Measurements from ENCODE around the gene SCFD2.

SCFD2 gene

GRCh38 chr4:53326535-53326934 is 39.3 kb downstream of the SCFD2 start:
- DNase-seq (ENCODE audit: low spot score): no peak

GRCh38 chr4:53322696-53323095 is 43.2 kb downstream of the SCFD2 start:
- no peak for TF ChIP-seq CTCF (IDR thresholded peaks at IDR 0.05; ENCODE audit: extremely low read depth, missing control alignments)
- no peak for DNase-seq (ENCODE audit: low spot score)

More at GRCh38 chr4:53326535-53326934, 39.3 kb downstream of the SCFD2 start:
- no peak for TF ChIP-seq CTCF (IDR thresholded peaks at IDR 0.05; ENCODE audit: extremely low read depth, missing control alignments)

GRCh38 chr4:53321984-53322289 is 43.9 kb downstream of the SCFD2 start:
- TF ChIP-seq CTCF (IDR thresholded peaks at IDR 0.05; ENCODE audit: extremely low read depth, missing control alignments): no peak

GRCh38 chr4:53321151-53321983 is 44.5 kb downstream of the SCFD2 start:
- TF ChIP-seq CTCF (IDR thresholded peaks at IDR 0.05; ENCODE audit: extremely low read depth, missing control alignments): no peak
- DNase-seq (ENCODE audit: low spot score): no peak

More at GRCh38 chr4:53321984-53322289, 43.9 kb downstream of the SCFD2 start:
- no peak for DNase-seq (ENCODE audit: low spot score)

DNA sequence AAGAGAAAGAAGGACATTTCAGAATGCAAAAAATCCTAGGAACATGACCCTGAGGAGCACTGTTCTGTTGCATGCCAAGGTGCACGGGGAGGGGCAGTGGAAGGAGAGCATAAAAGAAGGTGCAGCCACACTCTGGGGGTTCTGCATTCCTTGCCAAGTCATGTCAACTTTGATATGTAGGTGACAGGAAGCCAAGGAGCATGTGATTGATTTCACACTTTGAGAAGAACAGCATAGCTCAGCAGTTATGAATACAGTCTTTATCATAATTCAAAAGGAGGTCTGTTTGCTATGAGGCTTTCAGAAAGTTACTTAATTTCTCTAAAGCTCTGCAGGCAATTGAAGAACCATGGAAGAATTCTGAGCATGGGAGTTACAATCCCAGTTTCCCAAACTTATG is 50.6 kb downstream of the SCFD2 start:
- TF ChIP-seq CTCF (IDR thresholded peaks at IDR 0.05; ENCODE audit: extremely low read depth, missing control alignments): no peak
- DNase-seq (ENCODE audit: low spot score): no peak

GRCh38 chr4:53314252-53314651 is 51.6 kb downstream of the SCFD2 start:
- DNase-seq (ENCODE audit: low spot score): no peak
- no peak for TF ChIP-seq CTCF (IDR thresholded peaks at IDR 0.05; ENCODE audit: extremely low read depth, missing control alignments)

- no peak for TF ChIP-seq CTCF (IDR thresholded peaks at IDR 0.05; ENCODE audit: extremely low read depth, missing control alignments)
- no peak for DNase-seq (ENCODE audit: low spot score)
These were observed 52.4 kb downstream of the SCFD2 start for GRCh38 chr4:53313510-53313909.
